NOMO-1 (cell line): ENCODE data around the gene E2F3.
"Not testable (repeated sequence)": the region's sequence is repeated elsewhere in the genome, so short reads cannot be mapped to it uniquely, and the experiment has no call there.

Experiments used
- DNase-seq, 2 experiments: peaks; one replicate each; lab custom pipeline; 2025; ENCODE audit not compliant: unreplicated experiment in 2 of 2; lab: John Stamatoyannopoulos, UW

Gene E2F3

DNA sequence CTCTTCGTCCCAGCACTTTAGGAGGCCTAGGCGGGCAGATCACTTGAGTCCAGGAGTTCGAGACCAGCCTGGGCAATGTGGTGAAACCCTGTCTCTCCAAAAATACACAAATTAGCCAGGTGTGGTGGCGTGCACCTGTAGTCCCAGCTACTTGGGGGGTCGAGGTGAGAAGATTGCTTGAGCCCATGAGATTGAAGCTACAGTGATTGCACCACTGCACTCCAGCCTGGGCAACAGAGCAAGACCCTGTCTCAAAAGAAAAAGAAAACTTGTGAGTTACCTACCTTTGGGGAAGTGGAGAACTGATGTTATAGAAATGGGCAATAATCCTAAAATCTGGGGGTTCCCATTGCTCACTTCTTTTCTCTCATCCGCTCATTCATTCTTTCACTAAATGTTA lies 58.0 kb downstream of the E2F3 start:
- DNase-seq: no peak

DNA sequence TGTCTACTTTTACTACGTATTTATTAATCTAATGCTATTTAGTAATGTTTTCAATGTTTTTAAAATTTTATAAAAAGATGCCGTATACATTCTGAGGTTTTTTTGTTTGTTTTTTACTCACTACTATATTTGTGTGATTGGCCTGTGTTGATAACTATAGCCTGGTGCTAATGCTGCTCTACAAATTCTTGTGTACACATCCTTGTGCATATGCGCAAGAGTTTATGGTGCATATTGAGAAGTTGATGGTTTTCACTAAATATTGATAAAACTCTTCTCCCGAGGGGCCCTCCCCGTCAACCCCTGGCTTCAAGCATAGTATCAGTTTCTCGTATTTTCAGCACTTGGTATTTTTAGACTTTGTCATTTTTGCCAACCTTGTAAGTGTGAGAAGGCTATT lies 59.9 kb downstream of the E2F3 start:
- no peak for DNase-seq

DNA sequence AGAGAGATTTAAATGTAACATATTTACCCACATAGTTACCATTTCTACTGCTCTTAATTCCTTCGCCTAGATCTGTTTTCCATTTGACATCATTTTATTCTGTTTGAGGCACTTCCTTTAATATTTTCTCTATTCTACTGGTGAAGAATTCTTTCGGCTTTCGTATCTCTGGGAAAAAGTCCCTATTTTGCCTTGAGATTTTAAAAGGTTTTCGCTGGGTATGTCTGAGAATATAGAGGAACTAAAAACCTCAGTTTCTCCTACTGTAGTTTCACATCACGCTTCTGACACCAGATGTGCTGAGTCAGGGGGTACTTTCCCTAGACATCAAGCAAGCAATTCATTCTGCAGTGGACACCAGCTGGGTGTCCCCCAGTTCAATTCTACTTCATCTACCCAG lies 61.7 kb downstream of the E2F3 start:
- DNase-seq: no peak

DNA sequence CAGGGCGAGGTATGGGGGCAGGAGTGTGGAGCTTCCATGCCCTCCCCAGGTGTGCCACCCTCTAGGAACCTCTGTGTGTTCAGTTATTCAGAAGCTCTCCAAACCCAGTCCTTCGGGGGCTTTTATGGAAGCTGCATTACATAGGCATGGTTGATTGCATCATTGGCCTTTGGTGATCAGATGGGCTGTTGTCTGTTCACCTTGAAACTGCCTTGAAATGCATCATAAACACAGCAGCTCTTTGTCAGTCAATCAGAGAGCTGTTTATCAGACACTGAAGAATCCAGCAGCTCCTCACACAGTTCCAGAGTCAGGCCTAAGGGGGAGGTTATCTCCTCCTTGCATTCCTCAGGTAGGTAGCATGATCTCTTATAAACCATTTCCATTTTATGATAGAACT lies 62.4 kb downstream of the E2F3 start:
- no peak for DNase-seq

GRCh38 chr6:20464847-20465246 lies 63.2 kb downstream of the E2F3 start:
- no peak for DNase-seq

DNA sequence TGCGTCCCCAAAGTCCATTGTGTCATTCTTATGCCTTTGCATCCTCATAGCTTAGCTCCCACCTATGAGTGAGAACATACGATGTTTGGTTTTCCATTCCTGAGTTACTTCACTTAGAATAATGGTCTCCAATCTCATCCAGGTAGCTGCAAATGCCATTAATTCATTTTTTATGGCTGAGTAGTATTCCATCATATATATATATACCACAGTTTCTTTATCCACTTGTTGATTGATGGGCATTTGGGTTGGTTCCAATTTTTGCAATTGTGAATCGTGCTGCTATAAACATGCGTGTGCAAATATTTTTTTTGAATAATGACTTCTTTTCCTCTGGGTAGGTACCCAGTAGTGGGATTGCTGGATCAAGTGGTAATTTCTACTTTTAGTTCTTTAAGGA lies 63.9 kb downstream of the E2F3 start:
- DNase-seq: not testable (repeated sequence)

DNA sequence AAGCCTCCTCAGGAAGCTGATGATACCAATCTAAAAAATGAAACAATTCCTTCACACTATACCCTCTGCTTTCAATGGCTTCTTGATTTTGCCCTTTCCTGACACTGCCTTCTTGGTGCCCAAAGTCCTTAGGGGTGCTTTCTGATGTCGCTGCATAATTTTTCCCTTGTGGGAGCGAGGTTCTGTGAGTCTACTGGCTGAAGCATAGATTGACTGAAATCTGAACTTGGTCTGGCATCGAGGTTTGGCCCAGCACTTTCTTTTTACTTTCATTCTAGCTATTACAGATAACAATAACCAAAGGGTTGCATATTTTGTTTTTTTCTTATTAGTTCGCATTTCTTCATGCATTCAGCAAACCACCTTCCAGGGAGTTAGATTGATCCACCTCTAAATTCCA lies 65.8 kb downstream of the E2F3 start:
- no peak for DNase-seq

DNA sequence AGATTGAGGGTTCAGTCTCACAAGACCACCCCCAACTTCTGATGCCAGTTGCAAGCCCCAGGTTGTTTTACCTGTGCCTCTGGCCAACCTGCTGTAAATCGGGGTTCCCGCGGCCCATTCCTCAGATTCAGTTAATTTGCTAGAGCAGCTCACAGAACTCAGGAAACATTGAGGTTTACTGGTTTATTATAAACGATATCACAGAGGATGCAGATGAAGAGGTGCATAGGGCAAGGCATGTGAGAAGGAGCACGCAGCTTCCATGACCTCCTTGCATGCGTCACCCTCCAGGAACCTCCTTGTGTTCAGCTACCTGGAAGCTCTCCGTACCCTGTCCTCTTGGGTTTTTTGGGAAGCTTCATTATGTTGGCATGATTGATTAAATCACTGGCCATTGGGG lies 66.5 kb downstream of the E2F3 start:
- no peak for DNase-seq

DNA sequence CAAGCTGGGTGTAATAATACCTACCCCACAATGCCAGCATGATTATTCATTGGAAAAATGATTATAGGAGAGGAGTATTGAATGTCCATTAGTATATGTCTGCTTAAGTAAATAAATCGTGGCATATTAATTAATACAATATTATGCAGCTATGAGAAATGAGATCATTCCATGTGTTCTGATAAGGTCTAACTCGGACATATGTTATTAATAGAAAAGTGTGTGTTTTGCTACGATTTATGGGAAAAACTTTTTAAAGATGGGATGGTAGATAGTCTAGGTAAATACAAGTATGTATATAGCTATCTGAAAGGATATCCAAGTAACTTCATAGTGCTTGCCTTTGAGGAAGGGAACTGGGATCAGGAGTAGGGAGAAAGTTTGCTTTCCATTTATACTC lies 71.1 kb downstream of the E2F3 start:
- no peak for DNase-seq

DNA sequence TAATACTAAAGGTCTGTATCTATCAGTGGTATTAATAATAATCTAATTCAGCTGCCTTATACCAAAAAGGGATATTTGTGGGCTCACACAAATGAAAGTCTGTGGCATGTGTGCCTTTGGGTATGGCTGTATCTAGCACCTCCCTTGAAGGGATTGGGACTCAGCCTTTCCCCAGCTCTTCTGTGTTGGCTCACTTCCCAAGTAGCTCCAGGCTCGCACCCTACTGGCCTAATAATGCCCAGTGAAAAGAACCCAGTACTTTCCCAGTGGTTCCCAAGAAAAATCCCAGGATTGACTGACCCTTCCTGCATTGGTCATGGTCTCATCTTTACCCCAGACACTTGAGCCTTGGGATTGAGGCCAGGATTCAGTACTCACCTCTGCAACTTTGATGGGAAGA lies 71.8 kb downstream of the E2F3 start:
- DNase-seq: no peak

- DNase-seq: peak in 1 of 2 experiments; percentile 75
Observed at GRCh38 chr6:20474874-20475542, 73.3 kb downstream of the E2F3 start.

DNA sequence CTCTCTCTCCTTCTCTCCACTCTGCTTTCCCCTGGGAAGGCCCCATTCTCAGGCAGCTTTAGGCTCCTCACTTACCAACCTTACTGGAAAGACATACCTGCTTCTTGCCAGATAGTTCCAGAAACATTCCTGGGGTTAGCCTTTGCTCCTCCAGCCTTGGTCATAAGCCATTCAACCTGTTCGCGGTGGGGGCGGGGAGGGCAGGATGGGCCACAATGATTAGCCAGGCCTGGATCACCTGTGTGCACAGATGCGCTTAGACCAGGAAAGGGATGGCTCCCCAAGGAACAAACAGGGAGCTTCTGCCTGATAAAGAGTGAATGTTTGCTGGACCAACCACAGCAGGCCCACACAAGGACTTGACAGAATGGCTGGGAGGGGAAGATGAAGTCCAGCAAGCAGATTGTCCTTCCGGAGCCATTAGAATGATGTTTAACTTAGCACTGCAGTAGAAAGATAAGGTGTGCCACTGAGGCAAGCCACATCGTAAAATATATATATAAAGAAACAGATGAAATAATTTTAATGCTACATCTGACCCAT lies 74.9 kb downstream of the E2F3 start:
- DNase-seq: no peak

DNA sequence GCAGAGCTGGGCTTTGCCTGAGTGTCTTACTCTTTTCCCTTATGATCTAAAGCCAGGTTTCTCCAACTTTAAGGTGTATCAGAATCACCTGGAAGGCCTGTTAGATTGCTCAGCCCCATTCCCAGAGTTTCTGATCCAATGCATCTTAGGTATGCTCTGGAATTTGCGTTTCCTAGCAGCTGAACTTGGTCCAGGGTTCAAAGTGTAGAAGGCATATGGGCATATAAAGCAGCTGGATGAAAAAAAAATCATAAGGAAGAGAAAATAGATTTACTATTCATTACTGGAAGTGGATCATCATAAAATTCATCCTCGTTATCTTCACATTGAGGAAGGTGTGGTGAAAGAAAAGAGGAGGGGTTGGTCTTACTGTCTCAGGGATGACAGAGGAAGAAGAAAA lies 75.8 kb downstream of the E2F3 start:
- no peak for DNase-seq

DNA sequence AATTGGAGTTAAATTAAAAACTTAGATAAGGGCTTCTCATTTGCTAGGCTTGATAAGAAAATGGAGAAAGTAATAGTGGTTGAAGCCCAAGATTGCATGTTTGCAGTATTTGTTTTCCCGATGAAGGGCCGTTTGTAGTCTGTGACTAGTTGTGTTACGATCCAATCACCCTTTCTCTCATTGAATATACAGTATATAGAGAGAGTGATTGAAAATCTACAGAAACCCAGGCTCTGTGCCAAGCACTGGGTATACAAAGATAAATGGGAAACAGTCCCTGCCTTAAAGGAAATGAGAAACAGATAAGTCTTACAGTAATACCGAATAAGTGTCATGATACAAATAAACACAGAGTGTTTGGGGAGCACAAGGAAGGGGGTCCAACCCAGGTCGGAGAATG lies 77.4 kb downstream of the E2F3 start:
- DNase-seq: no peak

- no peak for DNase-seq
Observed at GRCh38 chr6:20479526-20479925, 77.8 kb downstream of the E2F3 start.

GRCh38 chr6:20481281-20481680 lies 79.6 kb downstream of the E2F3 start:
- no peak for DNase-seq

GRCh38 chr6:20483887-20484497 lies 82.3 kb downstream of the E2F3 start:
- peak; percentile 62 to 82 for DNase-seq

GRCh38 chr6:20486641-20487040 lies 85.0 kb downstream of the E2F3 start:
- DNase-seq: no peak

DNA sequence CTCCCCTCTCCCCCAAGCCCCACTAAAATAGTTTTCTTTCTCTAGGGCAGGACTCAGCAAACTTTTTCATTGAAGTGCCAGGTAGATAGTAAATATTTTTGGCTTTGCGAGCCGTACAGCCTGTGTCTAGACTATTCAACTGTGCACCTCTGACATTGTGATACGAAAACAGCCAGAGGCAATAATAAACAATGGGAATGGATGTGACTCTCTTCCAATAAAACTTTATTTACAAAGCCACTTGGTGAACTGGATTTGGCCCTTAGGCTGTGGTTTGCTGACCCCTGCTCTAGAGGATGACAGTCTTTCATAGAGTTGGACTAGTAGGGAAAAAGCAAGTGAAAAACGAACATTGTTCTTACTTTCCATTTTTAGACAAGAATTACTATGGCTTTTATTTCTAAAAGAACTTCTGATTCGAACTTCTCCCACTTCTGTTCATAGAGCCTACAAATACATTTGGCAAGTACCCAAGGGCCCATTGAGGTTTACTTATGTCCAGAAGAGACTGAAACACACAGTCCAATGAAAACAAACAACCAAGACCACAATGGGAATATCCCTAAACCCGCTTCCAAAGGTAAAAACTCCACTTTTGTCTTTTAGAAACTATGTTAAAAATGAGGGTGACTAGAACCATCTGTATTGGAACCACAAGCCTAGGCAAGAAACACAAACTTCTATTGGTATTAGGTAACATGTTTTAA lies 86.1 kb downstream of the E2F3 start:
- no peak for DNase-seq

DNA sequence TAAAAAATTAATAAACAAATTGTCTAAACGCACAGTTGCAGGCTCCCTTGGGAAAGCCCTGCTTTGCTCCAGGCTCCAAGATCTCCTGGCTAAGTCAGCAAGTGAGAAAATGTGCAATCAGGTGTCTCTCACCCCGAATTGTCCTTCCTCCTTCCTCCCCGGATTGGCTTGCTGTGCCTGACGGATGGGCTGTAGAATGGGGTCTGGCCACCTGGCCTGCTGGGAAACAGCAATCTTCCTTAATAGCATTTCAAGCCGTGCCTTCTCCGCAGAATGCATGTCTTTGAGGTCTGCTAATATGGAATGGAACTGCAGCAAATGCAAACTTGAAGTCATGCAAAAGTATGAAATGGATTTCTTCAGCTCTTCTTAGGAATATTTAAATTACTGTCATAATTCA lies 88.9 kb downstream of the E2F3 start:
- DNase-seq: no peak

- DNase-seq: no peak
Observed at GRCh38 chr6:20492099-20492498, 90.4 kb downstream of the E2F3 start.
